HEK293T (cell line): ENCODE results near the gene TOP3A.

ENCODE experiments used
- BHLHE40 ChIP-seq: fragments of 450-650 bp; IDR thresholded peaks from 2 replicates; pipeline ENCODE4 v1.6.1; 2016; ENCODE audit warnings: mild to moderate bottlenecking, moderate library complexity, borderline replicate concordance
- FOXA1 ChIP-seq: fragments of 450-650 bp; IDR thresholded peaks from 2 replicates; pipeline ENCODE4 v1.6.1; 2016; ENCODE audit warnings: mild to moderate bottlenecking
- FOXK2 ChIP-seq: fragments of 450-650 bp; IDR thresholded peaks from 2 replicates; pipeline ENCODE4 v1.6.1; 2016; ENCODE audit warnings: mild to moderate bottlenecking
- FOXM1 ChIP-seq: fragments of 450-650 bp; IDR thresholded peaks from 2 replicates; pipeline ENCODE4 v1.6.1; 2017; ENCODE audit warnings: mild to moderate bottlenecking, borderline replicate concordance
- L3MBTL2 ChIP-seq: fragments of 450-650 bp; conservative IDR thresholded peaks from 2 replicates; pipeline ENCODE4 v1.6.1; 2016; ENCODE audit warnings: mild to moderate bottlenecking
- PKNOX1 ChIP-seq: fragments of 450-650 bp; IDR thresholded peaks from 2 replicates; pipeline ENCODE4 v1.6.1; 2016
- SP1 ChIP-seq: fragments of 450-650 bp; IDR thresholded peaks from 2 replicates; pipeline ENCODE4 v1.6.1; 2017
- SUZ12 ChIP-seq: fragments of 450-650 bp; IDR thresholded peaks from 2 replicates; pipeline ENCODE4 v1.6.1; 2016; ENCODE audit warnings: mild to moderate bottlenecking
- TARDBP ChIP-seq: fragments of 450-650 bp; IDR thresholded peaks from 2 replicates; pipeline ENCODE4 v1.6.1; 2016

GRCh38 chr17:18281788-18282187, 33.0 kb downstream of the TOP3A start:
- TF ChIP-seq L3MBTL2 (no peak), FOXM1 (no peak), SUZ12 (no peak), BHLHE40 (no peak), FOXA1 (no peak), TARDBP (no peak), FOXK2 (no peak), SP1 (no peak), PKNOX1 (no peak)
